Measurements from ENCODE around the gene ST8SIA6.

DNA sequence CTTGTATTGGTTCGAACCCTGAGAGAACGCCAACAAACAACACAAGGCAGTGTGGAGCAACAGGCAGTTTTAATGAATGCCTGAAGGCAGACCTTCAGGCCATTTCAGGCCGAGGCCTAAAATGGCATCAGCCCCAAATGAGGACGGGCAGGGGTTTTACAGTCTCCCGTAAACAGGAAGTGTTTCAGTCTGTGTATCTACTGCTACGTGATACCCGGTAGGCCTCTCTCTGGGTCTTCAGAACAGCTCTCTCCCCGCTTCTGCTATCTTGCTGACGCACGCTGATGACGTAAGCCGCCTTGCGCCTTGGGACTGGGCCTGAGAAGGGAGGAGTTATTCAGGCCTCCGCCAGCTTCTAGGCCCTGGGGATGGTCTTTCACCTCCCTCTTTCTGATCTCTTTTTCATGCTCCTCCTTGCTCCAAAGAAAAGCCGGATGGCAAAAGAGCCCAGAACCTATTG is 67.7 kb downstream of the ST8SIA6 start:
- TF ChIP-seq, protein P1, sequence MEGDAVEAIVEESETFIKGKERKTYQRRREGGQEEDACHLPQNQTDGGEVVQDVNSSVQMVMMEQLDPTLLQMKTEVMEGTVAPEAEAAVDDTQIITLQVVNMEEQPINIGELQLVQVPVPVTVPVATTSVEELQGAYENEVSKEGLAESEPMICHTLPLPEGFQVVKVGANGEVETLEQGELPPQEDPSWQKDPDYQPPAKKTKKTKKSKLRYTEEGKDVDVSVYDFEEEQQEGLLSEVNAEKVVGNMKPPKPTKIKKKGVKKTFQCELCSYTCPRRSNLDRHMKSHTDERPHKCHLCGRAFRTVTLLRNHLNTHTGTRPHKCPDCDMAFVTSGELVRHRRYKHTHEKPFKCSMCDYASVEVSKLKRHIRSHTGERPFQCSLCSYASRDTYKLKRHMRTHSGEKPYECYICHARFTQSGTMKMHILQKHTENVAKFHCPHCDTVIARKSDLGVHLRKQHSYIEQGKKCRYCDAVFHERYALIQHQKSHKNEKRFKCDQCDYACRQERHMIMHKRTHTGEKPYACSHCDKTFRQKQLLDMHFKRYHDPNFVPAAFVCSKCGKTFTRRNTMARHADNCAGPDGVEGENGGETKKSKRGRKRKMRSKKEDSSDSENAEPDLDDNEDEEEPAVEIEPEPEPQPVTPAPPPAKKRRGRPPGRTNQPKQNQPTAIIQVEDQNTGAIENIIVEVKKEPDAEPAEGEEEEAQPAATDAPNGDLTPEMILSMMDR (IDR thresholded peaks at IDR 0.05): no peak
- TF ChIP-seq EP300 (IDR thresholded peaks at IDR 0.05) (no peak), POLR2A (IDR thresholded peaks at IDR 0.05) (no peak)

Data from sigmoid colon (tissue), 4 donors.